T-helper 2 cell treated with Interferon-gamma antibody and Interleukin-4, amounts not matched to agents 100 ng/mL and 5 ng/mL, for 36 hours (primary cell): ENCODE measurements around the gene PDE4D. TPM values are rescaled to one million over a fixed set of nuclear protein-coding genes. Genes with fewer than 3 reads are reported as not detected.

ENCODE experiments used
- intact Hi-C: fragments of 100-400 bp; cut with micrococcal nuclease; formaldehyde crosslinking; loops from one replicate; pipeline ENCODE4 v1.15.1; 2023
- total RNA-seq: library from RNA; stranded (reverse); gene quantifications from 2 replicates; pipeline ENCODE4 v1.2.3, GENCODE V29; 2022

The PDE4D gene
- total RNA-seq, 1 donor from 2014 or later = 60.2 TPM

GRCh38 chr5:59559847-59560246 is 333.7 kb downstream of the PDE4D start:
- intact Hi-C loops = no loop called here

- intact Hi-C loops = no loop called here
Measured at GRCh38 chr5:59559323-59559722, 334.2 kb downstream of the PDE4D start.

- intact Hi-C loops = no loop called here
Measured at GRCh38 chr5:59558501-59558900, 335.0 kb downstream of the PDE4D start.

GRCh38 chr5:59557572-59557971 is 336.0 kb downstream of the PDE4D start:
- intact Hi-C loops = no loop called here

- intact Hi-C loops = no loop called here
Measured at GRCh38 chr5:59555596-59555995, 337.9 kb downstream of the PDE4D start.

GRCh38 chr5:59554501-59554900 is 339.0 kb downstream of the PDE4D start:
- intact Hi-C loops = no loop called here

GRCh38 chr5:59553992-59554391 is 339.5 kb downstream of the PDE4D start:
- intact Hi-C loops = no loop called here

- intact Hi-C loops = no loop called here
Measured at GRCh38 chr5:59548807-59549357, 344.6 kb downstream of the PDE4D start.

- intact Hi-C loops = no loop called here
Measured at GRCh38 chr5:59547731-59548130, 345.8 kb downstream of the PDE4D start.

GRCh38 chr5:59544573-59544972 is 349.0 kb downstream of the PDE4D start:
- intact Hi-C loops = no loop called here

GRCh38 chr5:59543821-59544442 is 349.6 kb downstream of the PDE4D start:
- intact Hi-C loops = no loop called here

- intact Hi-C loops = no loop called here
Measured at GRCh38 chr5:59542851-59543820, 350.4 kb downstream of the PDE4D start.

GRCh38 chr5:59542306-59542705 is 351.2 kb downstream of the PDE4D start:
- intact Hi-C loops = no loop called here

- intact Hi-C loops = no loop called here
Measured at GRCh38 chr5:59540366-59540765, 353.2 kb downstream of the PDE4D start.

GRCh38 chr5:59538750-59539121 is 354.8 kb downstream of the PDE4D start:
- intact Hi-C loops = no loop called here

- intact Hi-C loops = no loop called here
Measured at GRCh38 chr5:59537961-59538749, 355.4 kb downstream of the PDE4D start.

GRCh38 chr5:59536875-59537274 is 356.7 kb downstream of the PDE4D start:
- intact Hi-C loops = no loop called here

GRCh38 chr5:59535561-59535960 is 358.0 kb downstream of the PDE4D start:
- intact Hi-C loops = no loop called here

- intact Hi-C loops = no loop called here
Measured at GRCh38 chr5:59533730-59534108, 359.8 kb downstream of the PDE4D start.

GRCh38 chr5:59532979-59533729 is 360.4 kb downstream of the PDE4D start:
- intact Hi-C loops = no loop called here

GRCh38 chr5:59529239-59529638 is 364.3 kb downstream of the PDE4D start:
- intact Hi-C loops = no loop called here
